ENCODE measurements around the gene HLCS.

Gene HLCS

GRCh38 chr21:36965720-36966065 is 776 bp downstream of the HLCS start:
- POLR2A ChIA-PET = no interaction called here
- 38% methylated on average over 6 of the region's 10 CpGs for WGBS (ENCODE audit: insufficient coverage)
- Histone ChIP-seq H3K9me3 (ENCODE audit: control extremely low read depth in 1 of 5, control insufficient read depth in 4 of 5, insufficient read depth in 2 of 5, low read depth in 1 of 5, low read length in 4 of 5) (no peaks in the 10 kb centered on the region), H3K36me3 (ENCODE audit: control insufficient read depth in 4 of 4, insufficient read depth in 4 of 4, low read length in 3 of 4) (peaks cover 0 to 4% (median 1%) of the 10 kb centered on the region in 4 experiments), H3K4me1 (ENCODE audit: control extremely low read depth in 1 of 4, control insufficient read depth in 4 of 4, insufficient read depth in 4 of 4, low read length in 3 of 4) (peaks cover 0 to 17% (median 13%) of the 10 kb centered on the region in 4 experiments), H3K27me3 (replicated peaks in 2 of 5; ENCODE audit: control insufficient read depth in 4 of 5, insufficient read depth in 5 of 5, low read length in 4 of 5) (no peaks in the 10 kb centered on the region), H3K27ac (ENCODE audit: insufficient read depth in 1 of 2, low read depth in 1 of 2, low read length in 2 of 2, poor library complexity in 1 of 2, severe bottlenecking in 2 of 2) (peak overlapping the region in 1 of 2 experiments; percentile 75), H3K4me3 (ENCODE audit: control insufficient read depth in 1 of 7, extremely low read depth in 1 of 7, insufficient read depth in 4 of 7, low read depth in 2 of 7, low read length in 6 of 7) (peak overlapping the region; percentile 45 to 85 (median 67))
- CTCF ChIA-PET = interaction anchor here (0.9 to 4.9 kb wide), 3 partner anchors 11 to 117 kb away, joined by 3 to 29 read pairs (median 5); no protein-coding TSS in a partner anchor
- DNase-seq = peak in 1 of 3 donors; percentile 29

GRCh38 chr21:36964827-36965719 is 1.4 kb downstream of the HLCS start:
- DNase-seq = peak in 2 of 3 donors; percentile 42 to 62
- H3K9me3 ChIP-seq (ENCODE audit: control extremely low read depth in 1 of 5, control insufficient read depth in 4 of 5, insufficient read depth in 2 of 5, low read depth in 1 of 5, low read length in 4 of 5) = no peaks in the 10 kb centered on the region
- 87% methylated on average over 7 of the region's 8 CpGs for WGBS (ENCODE audit: insufficient coverage)
- peaks cover 0 to 17% (median 13%) of the 10 kb centered on the region in 4 experiments for H3K4me1 ChIP-seq (ENCODE audit: control extremely low read depth in 1 of 4, control insufficient read depth in 4 of 4, insufficient read depth in 4 of 4, low read length in 3 of 4)
- CTCF ChIA-PET = interaction anchor here (0.9 to 4.9 kb wide), 3 partner anchors 10 to 15 kb away, joined by 3 to 29 read pairs (median 5); no protein-coding TSS in a partner anchor
- peak overlapping the region in 4 of 7 experiments; percentile 67 to 85 (median 76) for H3K4me3 ChIP-seq (ENCODE audit: control insufficient read depth in 1 of 7, extremely low read depth in 1 of 7, insufficient read depth in 4 of 7, low read depth in 2 of 7, low read length in 6 of 7)
- H3K27me3 ChIP-seq (replicated peaks in 2 of 5; ENCODE audit: control insufficient read depth in 4 of 5, insufficient read depth in 5 of 5, low read length in 4 of 5) = no peaks in the 10 kb centered on the region
- POLR2A ChIA-PET = no interaction called here
- H3K36me3 ChIP-seq (ENCODE audit: control insufficient read depth in 4 of 4, insufficient read depth in 4 of 4, low read length in 3 of 4) = peaks cover 0 to 8% (median 2%) of the 10 kb centered on the region in 4 experiments
- peak overlapping the region in 1 of 2 experiments; percentile 75 for H3K27ac ChIP-seq (ENCODE audit: insufficient read depth in 1 of 2, low read depth in 1 of 2, low read length in 2 of 2, poor library complexity in 1 of 2, severe bottlenecking in 2 of 2)

- DNase-seq = no peak
- ChIA-PET POLR2A (no interaction called here), CTCF (interaction anchor here (1.3 to 4.9 kb wide), 3 partner anchors 9 to 13 kb away, joined by 3 to 29 read pairs (median 5); no protein-coding TSS in a partner anchor)
- H3K4me3 ChIP-seq (ENCODE audit: control insufficient read depth in 1 of 7, extremely low read depth in 1 of 7, insufficient read depth in 4 of 7, low read depth in 2 of 7, low read length in 6 of 7) = no peak overlapping the region
- H3K36me3 ChIP-seq (ENCODE audit: control insufficient read depth in 4 of 4, insufficient read depth in 4 of 4, low read length in 3 of 4) = peaks cover 0 to 13% (median 3%) of the 10 kb centered on the region in 4 experiments
- WGBS (ENCODE audit: insufficient coverage) = 100% methylated on average over 3 of the region's 4 CpGs
- H3K27ac ChIP-seq (ENCODE audit: insufficient read depth in 1 of 2, low read depth in 1 of 2, low read length in 2 of 2, poor library complexity in 1 of 2, severe bottlenecking in 2 of 2) = no peak overlapping the region
- peaks cover 0 to 4% (median 0%) of the 10 kb centered on the region in 5 experiments for H3K9me3 ChIP-seq (ENCODE audit: control extremely low read depth in 1 of 5, control insufficient read depth in 4 of 5, insufficient read depth in 2 of 5, low read depth in 1 of 5, low read length in 4 of 5)
- H3K27me3 ChIP-seq (replicated peaks in 2 of 5; ENCODE audit: control insufficient read depth in 4 of 5, insufficient read depth in 5 of 5, low read length in 4 of 5) = no peaks in the 10 kb centered on the region
- peaks cover 0 to 17% (median 13%) of the 10 kb centered on the region in 4 experiments for H3K4me1 ChIP-seq (ENCODE audit: control extremely low read depth in 1 of 4, control insufficient read depth in 4 of 4, insufficient read depth in 4 of 4, low read length in 3 of 4)
Measured at GRCh38 chr21:36964398-36964797, 2.1 kb downstream of the HLCS start.

- CTCF ChIA-PET = interaction anchor here (0.6 to 0.7 kb wide), 2 partner anchors 21 to 156 kb away, joined by 3 read pairs; no protein-coding TSS in a partner anchor
- WGBS (ENCODE audit: insufficient coverage) = 85% methylated on average over 8 of the region's 11 CpGs
- POLR2A ChIA-PET = no interaction called here
- peaks cover 0 to 13% (median 5%) of the 10 kb centered on the region in 4 experiments for H3K36me3 ChIP-seq (ENCODE audit: control insufficient read depth in 4 of 4, insufficient read depth in 4 of 4, low read length in 3 of 4)
- peaks cover 0 to 17% (median 13%) of the 10 kb centered on the region in 4 experiments for H3K4me1 ChIP-seq (ENCODE audit: control extremely low read depth in 1 of 4, control insufficient read depth in 4 of 4, insufficient read depth in 4 of 4, low read length in 3 of 4)
- peak in 2 of 3 donors; percentile 42 to 69 for DNase-seq
- H3K9me3 ChIP-seq (ENCODE audit: control extremely low read depth in 1 of 5, control insufficient read depth in 4 of 5, insufficient read depth in 2 of 5, low read depth in 1 of 5, low read length in 4 of 5) = peaks cover 0 to 5% (median 0%) of the 10 kb centered on the region in 5 experiments
- H3K4me3 ChIP-seq (ENCODE audit: control insufficient read depth in 1 of 7, extremely low read depth in 1 of 7, insufficient read depth in 4 of 7, low read depth in 2 of 7, low read length in 6 of 7) = no peak overlapping the region
- H3K27ac ChIP-seq (ENCODE audit: insufficient read depth in 1 of 2, low read depth in 1 of 2, low read length in 2 of 2, poor library complexity in 1 of 2, severe bottlenecking in 2 of 2) = no peak overlapping the region
- H3K27me3 ChIP-seq (replicated peaks in 2 of 5; ENCODE audit: control insufficient read depth in 4 of 5, insufficient read depth in 5 of 5, low read length in 4 of 5) = no peaks in the 10 kb centered on the region
Measured at GRCh38 chr21:36962098-36962780, 4.2 kb downstream of the HLCS start.

GRCh38 chr21:36960676-36961284 is 5.7 kb downstream of the HLCS start:
- Histone ChIP-seq H3K4me3 (ENCODE audit: control insufficient read depth in 1 of 7, extremely low read depth in 1 of 7, insufficient read depth in 4 of 7, low read depth in 2 of 7, low read length in 6 of 7) (no peak overlapping the region), H3K4me1 (ENCODE audit: control extremely low read depth in 1 of 4, control insufficient read depth in 4 of 4, insufficient read depth in 4 of 4, low read length in 3 of 4) (peaks cover 0 to 10% (median 8%) of the 10 kb centered on the region in 4 experiments), H3K36me3 (ENCODE audit: control insufficient read depth in 4 of 4, insufficient read depth in 4 of 4, low read length in 3 of 4) (peaks cover 0 to 15% (median 5%) of the 10 kb centered on the region in 4 experiments), H3K9me3 (ENCODE audit: control extremely low read depth in 1 of 5, control insufficient read depth in 4 of 5, insufficient read depth in 2 of 5, low read depth in 1 of 5, low read length in 4 of 5) (peaks cover 0 to 5% (median 0%) of the 10 kb centered on the region in 5 experiments), H3K27ac (ENCODE audit: insufficient read depth in 1 of 2, low read depth in 1 of 2, low read length in 2 of 2, poor library complexity in 1 of 2, severe bottlenecking in 2 of 2) (no peak overlapping the region), H3K27me3 (replicated peaks in 2 of 5; ENCODE audit: control insufficient read depth in 4 of 5, insufficient read depth in 5 of 5, low read length in 4 of 5) (no peaks in the 10 kb centered on the region)
- no peak for DNase-seq
- WGBS (ENCODE audit: insufficient coverage) = 96% methylated on average over 6 of the region's 8 CpGs
- ChIA-PET CTCF (interaction anchor here (0.8 to 0.9 kb wide), 2 partner anchors 21 to 28 kb away, joined by 3 read pairs; no protein-coding TSS in a partner anchor), POLR2A (no interaction called here)

- Histone ChIP-seq H3K36me3 (ENCODE audit: control insufficient read depth in 4 of 4, insufficient read depth in 4 of 4, low read length in 3 of 4) (peaks cover 0 to 15% (median 5%) of the 10 kb centered on the region in 4 experiments), H3K4me1 (ENCODE audit: control extremely low read depth in 1 of 4, control insufficient read depth in 4 of 4, insufficient read depth in 4 of 4, low read length in 3 of 4) (peaks cover 0 to 1% (median 0%) of the 10 kb centered on the region in 4 experiments), H3K9me3 (ENCODE audit: control extremely low read depth in 1 of 5, control insufficient read depth in 4 of 5, insufficient read depth in 2 of 5, low read depth in 1 of 5, low read length in 4 of 5) (peaks cover 0 to 5% (median 0%) of the 10 kb centered on the region in 5 experiments), H3K27me3 (replicated peaks in 2 of 5; ENCODE audit: control insufficient read depth in 4 of 5, insufficient read depth in 5 of 5, low read length in 4 of 5) (no peaks in the 10 kb centered on the region), H3K4me3 (ENCODE audit: control insufficient read depth in 1 of 7, extremely low read depth in 1 of 7, insufficient read depth in 4 of 7, low read depth in 2 of 7, low read length in 6 of 7) (no peak overlapping the region), H3K27ac (ENCODE audit: insufficient read depth in 1 of 2, low read depth in 1 of 2, low read length in 2 of 2, poor library complexity in 1 of 2, severe bottlenecking in 2 of 2) (no peak overlapping the region)
- 98% methylated on average over 9 of the region's 17 CpGs for WGBS (ENCODE audit: insufficient coverage)
- CTCF ChIA-PET = interaction anchor here (1.1 kb wide), 1 partner anchor 20 kb away, joined by 4 read pairs; no protein-coding TSS in a partner anchor
- POLR2A ChIA-PET = no interaction called here
- DNase-seq = no peak
Measured at GRCh38 chr21:36959020-36959835, 7.2 kb downstream of the HLCS start.
